B cell (primary cell): ENCODE data around the gene BRMS1L. TPM values are rescaled to one million over a fixed set of nuclear protein-coding genes. Genes with fewer than 3 reads are reported as not detected.

Experiments used
- ATAC-seq: fragments of 200-7000 bp; cut with Tn5 transposase; one replicate; pipeline ENCODE4 v1.10.0; 2021; ENCODE audit warnings: low read depth, mild to moderate bottlenecking, moderate number of reproducible peaks, moderate library complexity
- CTCF ChIA-PET: fragments of 350-600 bp; sonication (Branson Sonifier 250); formaldehyde crosslinking; loops from one replicate; lab custom pipeline; 2021; ENCODE audit warnings: antibody characterized with exemption, inconsistent platforms; lab: Charles Lee
- POLR2A ChIA-PET: fragments of 350-600 bp; sonication (Branson Sonifier 250); formaldehyde crosslinking; loops from one replicate; lab custom pipeline; 2021; ENCODE audit warnings: antibody characterized with exemption; lab: Charles Lee
- DNase-seq: peaks from one replicate; pipeline ENCODE4 v3.0.0; 2013
- H2AFZ ChIP-seq: 2 replicates; pipeline ENCODE4 v1.6.1; 2012; ENCODE audit warnings: mild to moderate bottlenecking, low read depth, low read length; ENCODE audit not compliant: insufficient read depth, poor library complexity, severe bottlenecking
- H3K27ac ChIP-seq, 2 donors: 1 replicate in 1 of 2; 2 replicates in 1 of 2; pipeline ENCODE4 v1.5.1; 2012 to 2013; ENCODE audit warnings: low read length in 2 of 2, mild to moderate bottlenecking in 2 of 2, moderate library complexity in 1 of 2
- H3K27me3 ChIP-seq, 4 experiments: fragments of 200-600 bp in 1 of 4; sonication (generic) in 1 of 4; replicated peaks in 1 of 4; 1 replicate in 2 of 4; 2 replicates in 2 of 4; pipeline versions ENCODE4 v1.6.1 to v1.7.0; 2013 to 2016; ENCODE audit warnings: low read length in 3 of 4, mild to moderate bottlenecking in 2 of 4, mixed read lengths in 1 of 4, moderate library complexity in 1 of 4; ENCODE audit not compliant: insufficient read depth in 4 of 4, control insufficient read depth in 3 of 4; ENCODE audit errors: control extremely low read depth in 1 of 4
- H3K36me3 ChIP-seq, 2 experiments: replicated peaks in 1 of 2; 1 replicate in 1 of 2; 2 replicates in 1 of 2; pipeline versions ENCODE4 v1.6.1 to v1.7.1; 2013; ENCODE audit warnings: low read length in 1 of 2; ENCODE audit not compliant: insufficient read depth in 2 of 2, control insufficient read depth in 1 of 2; ENCODE audit errors: control extremely low read depth in 1 of 2, extremely low read depth in 1 of 2
- H3K4me1 ChIP-seq, 2 donors: fragments of 200-600 bp in 1 of 2; sonication (generic) in 1 of 2; 1 replicate in 1 of 2; 2 replicates in 1 of 2; pipeline versions ENCODE4 v1.5.1 to v1.6.1; 2013 to 2017; ENCODE audit warnings: low read length in 2 of 2; ENCODE audit not compliant: control insufficient read depth in 2 of 2, insufficient read depth in 2 of 2
- H3K4me2 ChIP-seq: replicated peaks from 2 replicates; pipeline ENCODE3; 2012; ENCODE audit warnings: mild to moderate bottlenecking, low read depth, low read length; ENCODE audit not compliant: poor library complexity, severe bottlenecking
- H3K4me3 ChIP-seq, 5 experiments: fragments of 200-600 bp in 1 of 5; sonication (generic) in 1 of 5; 1 replicate in 3 of 5; 2 replicates in 2 of 5; pipeline versions ENCODE4 v1.5.1 to v1.7.0; 2011 to 2016; ENCODE audit warnings: low read length in 4 of 5, mild to moderate bottlenecking in 4 of 5, low read depth in 2 of 5, control low read depth in 1 of 5, moderate library complexity in 1 of 5; ENCODE audit not compliant: insufficient read depth in 1 of 5; ENCODE audit errors: control extremely low read depth in 1 of 5, extremely low read depth in 1 of 5
- H3K79me2 ChIP-seq: fragments of 200-600 bp; sonication (generic); one replicate; pipeline ENCODE4 v1.6.0; 2016; ENCODE audit warnings: low read length; ENCODE audit not compliant: control insufficient read depth, insufficient read depth
- H3K9ac ChIP-seq: fragments of 200-600 bp; sonication (generic); 2 replicates; pipeline ENCODE4 v1.6.1; 2017; ENCODE audit warnings: mild to moderate bottlenecking, low read length, moderate library complexity
- H3K9me3 ChIP-seq, 3 donors: one replicate each; pipeline versions ENCODE4 v1.6.1 to v1.7.1; 2013; ENCODE audit warnings: low read length in 2 of 3; ENCODE audit not compliant: control insufficient read depth in 2 of 3, insufficient read depth in 1 of 3; ENCODE audit errors: control extremely low read depth in 1 of 3
- H4K20me1 ChIP-seq: 2 replicates; pipeline ENCODE4 v1.6.0; 2012; ENCODE audit warnings: mild to moderate bottlenecking, low read length; ENCODE audit not compliant: insufficient read depth, control insufficient read depth, poor library complexity, severe bottlenecking
- H3K27ac Mint-ChIP-seq: one replicate; pipeline ENCODE4 v1.8.0; 2021; ENCODE audit warnings: mixed read lengths
- H3K27me3 Mint-ChIP-seq: one replicate; pipeline ENCODE4 v1.8.0; 2021; ENCODE audit warnings: mixed read lengths
- H3K4me1 Mint-ChIP-seq: one replicate; pipeline ENCODE4 v1.8.0; 2021; ENCODE audit warnings: mixed read lengths
- H3K4me3 Mint-ChIP-seq: one replicate; pipeline ENCODE4 v1.8.0; 2021; ENCODE audit warnings: mixed read lengths
- H3K9me3 Mint-ChIP-seq: one replicate; pipeline ENCODE4 v1.8.0; 2022; ENCODE audit warnings: mixed read lengths; ENCODE audit not compliant: insufficient read depth
- CTCF ChIP-seq: fragments of 200-600 bp; IDR thresholded peaks from one replicate; pipeline ENCODE4 v1.8.0; 2022; ENCODE audit warnings: antibody characterized with exemption, mild to moderate bottlenecking
- EZH2 ChIP-seq: IDR thresholded peaks from 2 replicates; pipeline ENCODE4 v1.6.1; 2012; ENCODE audit warnings: borderline replicate concordance, low read depth, mild to moderate bottlenecking, moderate library complexity, low read length; ENCODE audit not compliant: insufficient read depth, poor library complexity, severe bottlenecking
- WGBS: methylation state at CpG from one replicate; pipeline ENCODE4 v1.1.5; 2013; ENCODE audit warnings: missing lambda C conversion rate; ENCODE audit not compliant: insufficient coverage; 5-methylcytosine and 5-hydroxymethylcytosine counted together
- intact Hi-C: fragments of 100-400 bp; cut with micrococcal nuclease; formaldehyde crosslinking; loops from one replicate; pipeline ENCODE4 v1.10.0; 2022
- polyA plus RNA-seq: library from polyadenylated mRNA; depleted of rRNA; stranded (reverse); fragments of >200 nt; gene quantifications from 2 replicates; pipeline ENCODE4 v1.2.3, GENCODE V29; 2012
- total RNA-seq, 2 donors: library from RNA; stranded (reverse); fragments of 120-200 nt in 1 of 2; gene quantifications; 1 replicate in 1 of 2; 2 replicates in 1 of 2; pipeline versions ENCODE4 v1.2.3 to v1.2.4, GENCODE V29; 2013 to 2022

The BRMS1L gene
- total and polyA plus RNA-seq, 2 donors (not counting 1 experiment from before 2014, with no cell fraction given) = 1.1 to 4.7 TPM

- Mint-ChIP-seq H3K4me1 (no peaks in the 10 kb centered on the region), H3K9me3 (no peaks in the 10 kb centered on the region), H3K27me3 (no peaks in the 10 kb centered on the region), H3K27ac (no peak overlapping the region), H3K4me3 (no peak overlapping the region)
- Histone ChIP-seq H3K36me3 (peaks cover 0 to 1% of the 10 kb centered on the region in 2 experiments), H2AFZ (no peak overlapping the region), H3K79me2 (peaks cover 65% of the 10 kb centered on the region), H3K9me3 (peaks cover 0 to 4% (median 1%) of the 10 kb centered on the region in 3 donors), H3K27ac (no peak overlapping the region), H3K27me3 (no peaks in the 10 kb centered on the region), H3K9ac (no peak overlapping the region), H3K4me1 (no peaks in the 10 kb centered on the region), H3K4me2 (no peak overlapping the region), H4K20me1 (peaks cover 34% of the 10 kb centered on the region), H3K4me3 (no peak overlapping the region)
- ChIA-PET CTCF (no interaction called here), POLR2A (no interaction called here)
- intact Hi-C loops = no loop called here
- ATAC-seq (no peak), DNase-seq (no peak)
- 100% methylated on average over 2 of the region's 2 CpGs for WGBS
- TF ChIP-seq EZH2 = no peak
- no peak for TF ChIP-seq CTCF
Observed at GRCh38 chr14:35786856-35787255, 39.3 kb upstream of the BRMS1L start.

GRCh38 chr14:35789651-35790050, 36.5 kb upstream of the BRMS1L start:
- CTCF ChIA-PET = no interaction called here

More at GRCh38 chr14:35789651-35790050, 36.5 kb upstream of the BRMS1L start:
- H2AFZ ChIP-seq = no peak overlapping the region
- intact Hi-C loops = no loop called here
- 20% methylated on average over 1 of the region's 4 CpGs for WGBS
- no peak overlapping the region for H3K27ac ChIP-seq
- no peak overlapping the region for H3K4me3 Mint-ChIP-seq
- no peaks in the 10 kb centered on the region for H3K4me1 Mint-ChIP-seq
- H3K79me2 ChIP-seq = peaks cover 67% of the 10 kb centered on the region
- no peak for DNase-seq
- H3K4me1 ChIP-seq = no peaks in the 10 kb centered on the region
- H3K27ac Mint-ChIP-seq = no peak overlapping the region
- no peak overlapping the region for H3K4me3 ChIP-seq
- POLR2A ChIA-PET = no interaction called here
- peaks cover 31% of the 10 kb centered on the region for H4K20me1 ChIP-seq
- H3K9me3 ChIP-seq = no peaks in the 10 kb centered on the region
- H3K27me3 ChIP-seq = no peaks in the 10 kb centered on the region
- no peak overlapping the region for H3K9ac ChIP-seq
- H3K4me2 ChIP-seq = no peak overlapping the region
- ATAC-seq = no peak
- H3K36me3 ChIP-seq = peaks cover 0 to 1% of the 10 kb centered on the region in 2 experiments
- TF ChIP-seq EZH2 (no peak), CTCF (no peak)
- H3K27me3 Mint-ChIP-seq = no peaks in the 10 kb centered on the region
- no peaks in the 10 kb centered on the region for H3K9me3 Mint-ChIP-seq
